DOHH2 (cell line): ENCODE results near the gene ACAD9.
"Not testable (repeated sequence)": the region's sequence is repeated elsewhere in the genome, so short reads cannot be mapped to it uniquely, and the experiment has no call there.

Experiments used
- H3F3A ChIP-seq: fragments of 200-600 bp; sonication (generic), shearing (Covaris generic); 2 replicates; pipeline ENCODE4 v1.6.0; 2016; ENCODE audit warnings: antibody characterized with exemption, mild to moderate bottlenecking; ENCODE audit not compliant: control insufficient read depth, insufficient read depth
- H3K27ac ChIP-seq: fragments of 200-600 bp; sonication (generic); 2 replicates; pipeline ENCODE4 v1.5.1; 2014; ENCODE audit warnings: low read depth, mild to moderate bottlenecking, low read length, moderate library complexity
- H3K27me3 ChIP-seq: fragments of 200-600 bp; sonication (generic); 2 replicates; pipeline ENCODE4 v1.6.1; 2014; ENCODE audit warnings: mild to moderate bottlenecking, low read length, mixed read lengths; ENCODE audit not compliant: control insufficient read depth
- H3K36me3 ChIP-seq: fragments of 200-600 bp; sonication (generic); 2 replicates; pipeline ENCODE4 v1.6.1; 2014; ENCODE audit warnings: mild to moderate bottlenecking, low read length, moderate library complexity, mixed read lengths; ENCODE audit not compliant: control insufficient read depth
- H3K4me1 ChIP-seq: fragments of 200-600 bp; sonication (generic); 2 replicates; pipeline ENCODE4 v1.6.1; 2014; ENCODE audit warnings: mild to moderate bottlenecking, low read length, mixed read lengths; ENCODE audit not compliant: control insufficient read depth
- H3K4me2 ChIP-seq: fragments of 200-600 bp; sonication (generic); 2 replicates; pipeline ENCODE4 v1.6.0; 2014; ENCODE audit warnings: mild to moderate bottlenecking, low read length, moderate library complexity
- H3K4me3 ChIP-seq: fragments of 200-600 bp; sonication (generic); 2 replicates; pipeline ENCODE4 v1.5.1; 2014; ENCODE audit warnings: mild to moderate bottlenecking, low read length, mixed read lengths
- H3K79me2 ChIP-seq: fragments of 200-600 bp; sonication (generic); 2 replicates; pipeline ENCODE4 v1.6.1; 2014; ENCODE audit warnings: mild to moderate bottlenecking, low read length, mixed read lengths; ENCODE audit not compliant: control insufficient read depth
- H3K9me2 ChIP-seq: fragments of 200-600 bp; sonication (generic); replicated peaks from 2 replicates; pipeline ENCODE4 v1.6.1; 2014; ENCODE audit warnings: mild to moderate bottlenecking, low read length, mixed read lengths; ENCODE audit not compliant: control insufficient read depth
- H3K9me3 ChIP-seq: fragments of 200-600 bp; sonication (generic); 2 replicates; pipeline ENCODE4 v1.6.1; 2014; ENCODE audit warnings: antibody characterized with exemption, low read length, mixed read lengths; ENCODE audit not compliant: control insufficient read depth, insufficient read depth
- H4K20me1 ChIP-seq: fragments of 200-600 bp; sonication (generic); 2 replicates; pipeline ENCODE4 v1.6.0; 2014; ENCODE audit warnings: low read depth, mild to moderate bottlenecking, antibody characterized with exemption, low read length, moderate library complexity; ENCODE audit not compliant: control insufficient read depth, insufficient read depth
- EZH2phosphoT487 ChIP-seq: fragments of 200-600 bp; sonication (generic); IDR thresholded peaks from 2 replicates; pipeline ENCODE4 v1.6.1; 2017; ENCODE audit warnings: borderline replicate concordance, mild to moderate bottlenecking, antibody characterized with exemption, low read length, moderate library complexity, mixed read lengths
- TF ChIP-seq, protein P1 (sequence below): fragments of 200-600 bp; sonication (generic); IDR thresholded peaks from one replicate; pipeline ENCODE4 v1.5.1; 2014; ENCODE audit warnings: antibody characterized with exemption, mild to moderate bottlenecking, low read depth, low read length; ENCODE audit not compliant: poor library complexity, severe bottlenecking

The ACAD9 gene

DNA sequence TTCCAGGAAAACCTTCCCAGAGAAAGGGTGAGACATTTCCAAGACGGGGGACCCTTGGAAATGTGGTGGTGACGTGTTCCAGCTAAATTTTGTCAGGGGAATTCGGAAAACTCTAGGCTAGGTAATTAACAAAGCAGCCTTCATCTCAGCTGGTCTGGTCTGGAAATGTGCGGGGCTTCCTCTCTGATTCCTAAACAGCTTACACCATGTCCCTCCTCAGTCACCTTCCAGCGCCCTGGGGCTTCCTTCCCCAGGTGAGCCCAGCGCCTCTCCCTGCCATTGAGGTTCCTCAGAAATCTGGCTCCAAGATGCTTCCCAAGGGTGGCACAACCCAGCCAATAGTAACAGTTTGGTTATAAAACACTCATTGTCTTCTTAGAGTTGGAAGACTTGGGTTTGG is 571 bp downstream of the ACAD9 start:
- Histone ChIP-seq H3K79me2 (peaks cover 76% of the 10 kb centered on the region), H4K20me1 (no peaks in the 10 kb centered on the region), H3K4me3 (peak overlapping the region; percentile 91), H3K4me1 (peaks cover 35% of the 10 kb centered on the region), H3K9me3 (no peaks in the 10 kb centered on the region), H3K27ac (peak overlapping the region; percentile 25; the same call in 1 of the 2 replicates), H3F3A (peaks cover 7% of the 10 kb centered on the region; the same call in 1 of the 2 replicates), H3K4me2 (peak overlapping the region; percentile 78), H3K9me2 (no peaks in the 10 kb centered on the region), H3K27me3 (no peaks in the 10 kb centered on the region), H3K36me3 (peaks cover 57% of the 10 kb centered on the region)
- TF ChIP-seq EZH2phosphoT487 = no peak
- TF ChIP-seq, protein P1, sequence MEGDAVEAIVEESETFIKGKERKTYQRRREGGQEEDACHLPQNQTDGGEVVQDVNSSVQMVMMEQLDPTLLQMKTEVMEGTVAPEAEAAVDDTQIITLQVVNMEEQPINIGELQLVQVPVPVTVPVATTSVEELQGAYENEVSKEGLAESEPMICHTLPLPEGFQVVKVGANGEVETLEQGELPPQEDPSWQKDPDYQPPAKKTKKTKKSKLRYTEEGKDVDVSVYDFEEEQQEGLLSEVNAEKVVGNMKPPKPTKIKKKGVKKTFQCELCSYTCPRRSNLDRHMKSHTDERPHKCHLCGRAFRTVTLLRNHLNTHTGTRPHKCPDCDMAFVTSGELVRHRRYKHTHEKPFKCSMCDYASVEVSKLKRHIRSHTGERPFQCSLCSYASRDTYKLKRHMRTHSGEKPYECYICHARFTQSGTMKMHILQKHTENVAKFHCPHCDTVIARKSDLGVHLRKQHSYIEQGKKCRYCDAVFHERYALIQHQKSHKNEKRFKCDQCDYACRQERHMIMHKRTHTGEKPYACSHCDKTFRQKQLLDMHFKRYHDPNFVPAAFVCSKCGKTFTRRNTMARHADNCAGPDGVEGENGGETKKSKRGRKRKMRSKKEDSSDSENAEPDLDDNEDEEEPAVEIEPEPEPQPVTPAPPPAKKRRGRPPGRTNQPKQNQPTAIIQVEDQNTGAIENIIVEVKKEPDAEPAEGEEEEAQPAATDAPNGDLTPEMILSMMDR = no peak

DNA sequence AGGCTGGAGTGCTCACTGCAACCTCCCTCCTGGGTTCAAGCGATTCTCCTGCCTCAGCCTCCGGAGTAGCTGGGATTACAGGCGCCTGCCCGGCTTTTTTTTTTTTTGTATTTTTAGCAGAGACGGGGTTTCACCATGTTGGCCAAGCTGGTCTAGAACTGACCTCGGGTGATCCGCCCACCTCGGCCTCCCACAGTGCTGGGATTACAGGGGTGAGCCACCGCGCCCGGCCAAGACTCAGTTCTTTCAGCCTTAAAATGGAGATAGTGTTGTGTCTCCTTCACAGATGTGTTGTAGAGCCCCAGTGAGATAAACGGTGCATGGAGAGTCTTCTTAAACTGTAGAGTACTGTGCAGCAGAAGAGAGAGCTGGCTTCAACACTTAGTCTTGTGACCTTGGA is 1.0 kb downstream of the ACAD9 start:
- not testable (repeated sequence) for H4K20me1 ChIP-seq, H3K9me3 ChIP-seq, H3K9me2 ChIP-seq, H3F3A ChIP-seq, H3K27me3 ChIP-seq, H3K27ac ChIP-seq
- peaks cover 35% of the 10 kb centered on the region for H3K4me1 ChIP-seq
- H3K36me3 ChIP-seq = peaks cover 58% of the 10 kb centered on the region
- peak overlapping the region; percentile 78 for H3K4me2 ChIP-seq
- H3K79me2 ChIP-seq = peaks cover 79% of the 10 kb centered on the region
- peak overlapping the region; percentile 91 for H3K4me3 ChIP-seq

DNA sequence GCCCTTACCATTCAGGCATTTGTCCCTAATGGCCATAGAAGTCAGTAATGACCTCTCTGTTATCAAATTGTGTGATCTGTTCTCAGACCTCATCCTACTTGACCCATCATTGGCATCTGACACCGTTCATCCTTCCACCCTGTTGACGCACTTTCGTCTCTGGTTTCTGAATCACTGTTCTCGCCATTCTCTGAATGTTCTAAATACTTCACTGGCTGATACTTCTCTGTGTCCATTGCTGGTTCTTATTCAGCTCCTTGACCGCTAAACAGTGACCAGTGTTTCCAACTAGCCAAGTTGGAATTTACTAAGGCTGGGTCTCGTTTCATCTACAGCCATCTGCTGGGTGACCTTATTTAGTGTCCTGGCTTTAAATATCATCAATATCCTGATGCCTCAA is 2.2 kb downstream of the ACAD9 start:
- H3K4me2 ChIP-seq = peak overlapping the region; percentile 78; the same call in 1 of the 2 replicates
- peaks cover 58% of the 10 kb centered on the region for H3K36me3 ChIP-seq
- no peak for TF ChIP-seq EZH2phosphoT487
- TF ChIP-seq, protein P1 = no peak
- no peak overlapping the region for H3K27ac ChIP-seq
- H3F3A ChIP-seq = peaks cover 5% of the 10 kb centered on the region; the same call in 1 of the 2 replicates
- peaks cover 35% of the 10 kb centered on the region for H3K4me1 ChIP-seq
- H3K79me2 ChIP-seq = peaks cover 81% of the 10 kb centered on the region
- H3K4me3 ChIP-seq = no peak overlapping the region
- H4K20me1 ChIP-seq = no peaks in the 10 kb centered on the region
- H3K9me3 ChIP-seq = no peaks in the 10 kb centered on the region
- H3K9me2 ChIP-seq = no peaks in the 10 kb centered on the region
- H3K27me3 ChIP-seq = no peaks in the 10 kb centered on the region

DNA sequence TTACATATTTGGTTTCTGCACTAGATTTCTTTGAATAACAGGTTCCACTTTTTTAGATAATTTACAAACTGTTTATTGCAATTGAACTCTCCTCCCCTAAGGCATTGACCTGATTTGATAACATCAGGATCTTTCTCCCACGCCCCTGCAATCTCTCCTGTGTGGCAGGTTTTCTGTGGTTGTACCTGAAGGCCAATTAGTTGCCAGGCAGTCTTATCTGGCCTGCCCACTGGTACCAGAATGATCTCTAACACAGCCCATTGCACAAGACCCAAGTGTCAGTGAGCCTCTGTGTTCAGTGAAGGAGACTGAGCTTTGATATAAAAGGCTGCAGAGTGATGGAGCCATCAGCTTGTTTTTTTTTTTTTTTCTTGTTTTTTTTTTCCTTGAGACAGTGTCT is 3.3 kb downstream of the ACAD9 start:
- no peaks in the 10 kb centered on the region for H3K9me2 ChIP-seq
- H3K4me1 ChIP-seq = peaks cover 30% of the 10 kb centered on the region
- H3K4me3 ChIP-seq = no peak overlapping the region
- H3K27me3 ChIP-seq = no peaks in the 10 kb centered on the region
- H3K36me3 ChIP-seq = peaks cover 61% of the 10 kb centered on the region
- no peaks in the 10 kb centered on the region for H4K20me1 ChIP-seq
- TF ChIP-seq, protein P1 = no peak
- TF ChIP-seq EZH2phosphoT487 = no peak
- no peak overlapping the region for H3K4me2 ChIP-seq
- peaks cover 83% of the 10 kb centered on the region for H3K79me2 ChIP-seq
- no peak overlapping the region for H3K27ac ChIP-seq
- no peaks in the 10 kb centered on the region for H3K9me3 ChIP-seq
- 0 out of 2 replicates have a peak, but pooled peaks cover under 1% of the 10 kb centered on the region for H3F3A ChIP-seq
